NCI-H2227 (cell line): ENCODE measurements around the gene CYP1A1.
"Not testable (repeated sequence)": the region's sequence is repeated elsewhere in the genome, so short reads cannot be mapped to it uniquely, and the experiment has no call there.

Experiments used
- DNase-seq: peaks from one replicate; lab custom pipeline; 2025; ENCODE audit not compliant: unreplicated experiment; lab: John Stamatoyannopoulos, UW

CYP1A1 gene

GRCh38 chr15:74738239-74738638 lies 12.9 kb upstream of the CYP1A1 start:
- DNase-seq = not testable (repeated sequence)

- no peak for DNase-seq
Observed at GRCh38 chr15:74735305-74735704, 10.0 kb upstream of the CYP1A1 start.

GRCh38 chr15:74733269-74733668 lies 7.9 kb upstream of the CYP1A1 start:
- DNase-seq = no peak

- no peak for DNase-seq
Observed at GRCh38 chr15:74732846-74733245, 7.5 kb upstream of the CYP1A1 start.

- DNase-seq = no peak
Observed at GRCh38 chr15:74730619-74731316, 5.4 kb upstream of the CYP1A1 start.

GRCh38 chr15:74729372-74729771 lies 4.0 kb upstream of the CYP1A1 start:
- DNase-seq = not testable (repeated sequence)

- not testable (repeated sequence) for DNase-seq
Observed at GRCh38 chr15:74728699-74729098, 3.4 kb upstream of the CYP1A1 start.

- DNase-seq = no peak
Observed at GRCh38 chr15:74727727-74728126, 2.4 kb upstream of the CYP1A1 start.

- DNase-seq = no peak
Observed at GRCh38 chr15:74726774-74727164, 1.4 kb upstream of the CYP1A1 start.

- DNase-seq = peak; percentile 12
Observed at GRCh38 chr15:74725845-74726773, 781 bp upstream of the CYP1A1 start.

GRCh38 chr15:74724570-74725224 lies 631 bp downstream of the CYP1A1 start:
- DNase-seq = no peak

- peak; percentile 43 for DNase-seq
Observed at GRCh38 chr15:74723754-74724334, 1.5 kb downstream of the CYP1A1 start.

- no peak for DNase-seq
Observed at GRCh38 chr15:74723187-74723586, 2.1 kb downstream of the CYP1A1 start.

- DNase-seq = no peak
Observed at GRCh38 chr15:74722591-74722990, 2.7 kb downstream of the CYP1A1 start.

GRCh38 chr15:74716651-74717050 lies 8.7 kb downstream of the CYP1A1 start:
- DNase-seq = no peak

GRCh38 chr15:74712311-74712710 lies 13.0 kb downstream of the CYP1A1 start:
- no peak for DNase-seq

- no peak for DNase-seq
Observed at GRCh38 chr15:74710319-74711094, 14.8 kb downstream of the CYP1A1 start.

GRCh38 chr15:74709892-74710291 lies 15.4 kb downstream of the CYP1A1 start:
- no peak for DNase-seq

GRCh38 chr15:74709011-74709410 lies 16.3 kb downstream of the CYP1A1 start:
- DNase-seq = no peak

- DNase-seq = no peak
Observed at GRCh38 chr15:74696808-74697207, 28.5 kb downstream of the CYP1A1 start.

GRCh38 chr15:74696398-74696729 lies 29.0 kb downstream of the CYP1A1 start:
- no peak for DNase-seq
